A673 (cell line): ENCODE measurements around the gene TIMM29.

Source experiments
- EZH2 ChIP-seq: fragments of 200-600 bp; sonication (generic); IDR thresholded peaks from 2 replicates; pipeline ENCODE4 v1.6.1; 2017; ENCODE audit warnings: borderline replicate concordance, low read depth, mild to moderate bottlenecking, mixed read lengths, antibody characterized with exemption, low read length; ENCODE audit not compliant: poor library complexity, severe bottlenecking
- TF ChIP-seq, protein P1 (sequence below): fragments of 300-800, 200-600 bp; sonication (generic); conservative IDR thresholded peaks from 2 replicates; pipeline ENCODE4 v1.5.1; 2017; ENCODE audit warnings: low read depth, mild to moderate bottlenecking, antibody characterized with exemption, low read length, moderate library complexity, mixed read lengths

DNA sequence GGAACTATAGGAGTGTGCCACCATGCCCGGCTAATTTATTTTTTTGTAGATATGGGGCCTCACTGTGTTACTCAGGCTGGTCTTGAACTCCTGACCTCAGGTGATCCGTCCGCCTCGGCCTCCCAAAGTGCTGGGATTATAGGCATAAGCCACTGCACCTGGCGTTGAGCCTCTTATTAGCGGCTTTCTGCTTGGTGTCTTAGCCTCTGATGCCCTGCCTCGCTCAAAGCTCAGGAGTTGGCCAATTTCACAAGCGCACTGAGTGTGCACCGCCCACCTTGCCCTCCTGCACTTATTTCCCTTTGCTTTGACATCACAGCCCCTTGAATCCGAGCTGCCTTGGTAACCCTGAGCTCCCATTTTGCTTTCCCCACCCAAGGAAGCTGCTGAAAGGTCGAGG is 10.3 kb upstream of the TIMM29 start:
- TF ChIP-seq, protein P1, sequence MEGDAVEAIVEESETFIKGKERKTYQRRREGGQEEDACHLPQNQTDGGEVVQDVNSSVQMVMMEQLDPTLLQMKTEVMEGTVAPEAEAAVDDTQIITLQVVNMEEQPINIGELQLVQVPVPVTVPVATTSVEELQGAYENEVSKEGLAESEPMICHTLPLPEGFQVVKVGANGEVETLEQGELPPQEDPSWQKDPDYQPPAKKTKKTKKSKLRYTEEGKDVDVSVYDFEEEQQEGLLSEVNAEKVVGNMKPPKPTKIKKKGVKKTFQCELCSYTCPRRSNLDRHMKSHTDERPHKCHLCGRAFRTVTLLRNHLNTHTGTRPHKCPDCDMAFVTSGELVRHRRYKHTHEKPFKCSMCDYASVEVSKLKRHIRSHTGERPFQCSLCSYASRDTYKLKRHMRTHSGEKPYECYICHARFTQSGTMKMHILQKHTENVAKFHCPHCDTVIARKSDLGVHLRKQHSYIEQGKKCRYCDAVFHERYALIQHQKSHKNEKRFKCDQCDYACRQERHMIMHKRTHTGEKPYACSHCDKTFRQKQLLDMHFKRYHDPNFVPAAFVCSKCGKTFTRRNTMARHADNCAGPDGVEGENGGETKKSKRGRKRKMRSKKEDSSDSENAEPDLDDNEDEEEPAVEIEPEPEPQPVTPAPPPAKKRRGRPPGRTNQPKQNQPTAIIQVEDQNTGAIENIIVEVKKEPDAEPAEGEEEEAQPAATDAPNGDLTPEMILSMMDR: no peak
- no peak for TF ChIP-seq EZH2
